ENCODE data around the gene ITPKC. TPM values are rescaled to one million over a fixed set of nuclear protein-coding genes. Genes with fewer than 3 reads are reported as not detected.

ITPKC gene
- total and polyA plus RNA-seq, 2 of the 13 experiments (the other 11 are each of a cell fraction or from before 2014, with no cell fraction given): 6.9 to 11.2 TPM

GRCh38 chr19:40714441-40715299 is 2.2 kb upstream of the ITPKC start (continued):
- TF ChIP-seq HNF1A (IDR thresholded peaks at IDR 0.05; ENCODE audit: low read depth): no peak
- TF ChIP-seq HNF1A (CRISPR knock-in tag; IDR thresholded peaks at IDR 0.05; ENCODE audit: borderline replicate concordance): 0 out of 2 replicates have a peak, but pooled peaks have one; percentile 3
- TF ChIP-seq ZFP82 (CRISPR knock-in tag; IDR thresholded peaks at IDR 0.05; ENCODE audit: borderline replicate concordance): no peak
- TF ChIP-seq ZNF670 (CRISPR knock-in tag; IDR thresholded peaks at IDR 0.05; ENCODE audit: borderline replicate concordance): no peak
- no peak for TF ChIP-seq CAMTA2 (CRISPR knock-in tag; IDR thresholded peaks at IDR 0.05; ENCODE audit: borderline replicate concordance)
- no peak for TF ChIP-seq SKIL (CRISPR knock-in tag; IDR thresholded peaks at IDR 0.05; ENCODE audit: borderline replicate concordance)
- TF ChIP-seq MYNN (CRISPR knock-in tag; IDR thresholded peaks at IDR 0.05; ENCODE audit: low read depth): no peak
- no peak for TF ChIP-seq DDIT3 (CRISPR knock-in tag; IDR thresholded peaks at IDR 0.05)
- no peak for TF ChIP-seq ZNF143 (CRISPR knock-in tag; IDR thresholded peaks at IDR 0.05)
- TF ChIP-seq ZNF773 (CRISPR knock-in tag; IDR thresholded peaks at IDR 0.05; ENCODE audit: borderline replicate concordance): no peak
- no peak for TF ChIP-seq ZSCAN9 (CRISPR knock-in tag; IDR thresholded peaks at IDR 0.05; ENCODE audit: borderline replicate concordance)
- peak; percentile 91 for TF ChIP-seq ELF1 (CRISPR knock-in tag; IDR thresholded peaks at IDR 0.05)
- TF ChIP-seq KDM6A (CRISPR knock-in tag; IDR thresholded peaks at IDR 0.05; ENCODE audit: low read depth): no peak
- no peak for TF ChIP-seq RAD51 (IDR thresholded peaks at IDR 0.05; ENCODE audit: borderline replicate concordance)
- TF ChIP-seq RELA (CRISPR knock-in tag; IDR thresholded peaks at IDR 0.05): no peak
- TF ChIP-seq ZNF547 (CRISPR knock-in tag; IDR thresholded peaks at IDR 0.05): no peak; the same call in 1 of the 2 replicates
- TF ChIP-seq ZNF552 (CRISPR knock-in tag; IDR thresholded peaks at IDR 0.05; ENCODE audit: borderline replicate concordance): no peak; the same call in 1 of the 2 replicates
- no peak for TF ChIP-seq ZNF503 (CRISPR knock-in tag; IDR thresholded peaks at IDR 0.05)
- TF ChIP-seq ZNF10 (CRISPR knock-in tag; IDR thresholded peaks at IDR 0.05; ENCODE audit: borderline replicate concordance, low read depth): no peak
- TF ChIP-seq ZNF30 (CRISPR knock-in tag; IDR thresholded peaks at IDR 0.05): no peak
- no peak for TF ChIP-seq SMAD3 (CRISPR knock-in tag; IDR thresholded peaks at IDR 0.05)
- no peak for TF ChIP-seq TEAD2 (CRISPR knock-in tag; IDR thresholded peaks at IDR 0.05)

All from HepG2 (cell line).